Activated CD8-positive, alpha-beta memory T cell treated with anti-CD3 and anti-CD28 coated beads for 24 hours (primary cell): ENCODE data around the gene BRD1.
"Not testable (repeated sequence)": the region's sequence is repeated elsewhere in the genome, so short reads cannot be mapped to it uniquely, and the experiment has no call there.

Experiments used
- DNase-seq: peaks from one replicate; pipeline ENCODE4 v3.0.0-alpha.2; 2020

Gene BRD1

GRCh38 chr22:49852898-49853894, 25.5 kb upstream of the BRD1 start, which contains the start of gene ZBED4:
Gene ZBED4, plus strand, starts transcription at chr22:49853844. Its CDS starts 29,819 bp downstream, at chr22:49883663.
- DNase-seq: peak; percentile 99

DNA sequence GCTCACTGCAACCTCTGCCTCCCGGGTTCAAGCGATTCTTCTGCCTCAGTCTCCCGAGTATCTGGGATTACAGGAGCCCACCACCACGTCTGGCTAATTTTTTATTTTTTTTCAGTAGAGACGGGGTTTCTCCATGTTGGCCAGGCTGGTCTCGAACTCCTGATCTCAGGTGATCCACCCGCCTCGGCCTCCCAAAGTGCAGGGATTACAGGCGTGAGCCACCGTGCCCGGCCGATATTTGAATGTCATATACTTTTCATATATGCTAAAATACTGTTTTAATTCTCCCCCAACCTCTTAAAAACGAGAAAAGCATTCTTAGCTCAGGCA, 24.9 kb upstream of the BRD1 start:
- DNase-seq: not testable (repeated sequence)

GRCh38 chr22:49850959-49851802, 23.5 kb upstream of the BRD1 start:
- DNase-seq: no peak

DNA sequence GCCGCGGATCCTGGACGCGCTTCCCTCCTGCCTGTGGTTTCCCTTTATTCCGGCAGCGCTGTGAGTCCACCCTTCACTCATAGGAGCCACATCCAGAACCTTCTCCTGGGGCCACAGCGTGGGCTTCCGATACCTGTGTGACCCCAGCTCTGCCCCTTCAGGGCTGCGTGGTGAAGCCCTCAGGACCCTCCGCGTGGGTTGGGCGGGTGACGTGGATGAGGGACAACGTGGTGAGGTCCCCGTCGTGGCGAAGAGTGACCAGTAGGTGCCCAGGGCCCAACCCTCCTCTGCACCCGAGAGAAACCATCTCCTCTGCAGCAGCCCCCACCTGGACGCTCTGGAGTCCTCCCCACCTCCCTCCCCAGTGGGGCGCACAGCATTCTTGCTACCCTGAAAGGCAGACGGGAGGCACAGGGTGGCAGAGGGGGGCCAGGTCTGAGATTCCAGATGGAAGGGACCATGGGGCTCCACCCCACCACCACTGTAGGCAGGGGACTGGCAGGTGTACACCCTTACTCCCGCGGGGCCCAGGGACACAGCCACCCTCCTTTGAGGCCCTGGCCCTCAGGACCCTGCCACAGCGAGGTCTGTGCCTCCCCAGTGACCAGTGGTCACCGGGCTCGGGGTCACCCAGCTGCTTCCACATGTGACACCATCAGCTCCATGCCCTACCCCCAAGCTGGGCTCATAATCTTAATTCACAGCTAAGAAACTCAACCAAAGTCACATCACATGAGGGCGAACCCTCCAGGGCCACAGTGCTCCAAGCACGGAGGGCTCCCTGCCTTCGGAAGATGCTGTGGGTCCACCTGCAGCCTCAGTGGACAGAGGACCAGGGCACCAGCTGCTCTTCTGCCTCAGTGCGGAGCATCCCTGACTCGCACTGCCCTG, 22.6 kb upstream of the BRD1 start:
- no peak for DNase-seq

DNA sequence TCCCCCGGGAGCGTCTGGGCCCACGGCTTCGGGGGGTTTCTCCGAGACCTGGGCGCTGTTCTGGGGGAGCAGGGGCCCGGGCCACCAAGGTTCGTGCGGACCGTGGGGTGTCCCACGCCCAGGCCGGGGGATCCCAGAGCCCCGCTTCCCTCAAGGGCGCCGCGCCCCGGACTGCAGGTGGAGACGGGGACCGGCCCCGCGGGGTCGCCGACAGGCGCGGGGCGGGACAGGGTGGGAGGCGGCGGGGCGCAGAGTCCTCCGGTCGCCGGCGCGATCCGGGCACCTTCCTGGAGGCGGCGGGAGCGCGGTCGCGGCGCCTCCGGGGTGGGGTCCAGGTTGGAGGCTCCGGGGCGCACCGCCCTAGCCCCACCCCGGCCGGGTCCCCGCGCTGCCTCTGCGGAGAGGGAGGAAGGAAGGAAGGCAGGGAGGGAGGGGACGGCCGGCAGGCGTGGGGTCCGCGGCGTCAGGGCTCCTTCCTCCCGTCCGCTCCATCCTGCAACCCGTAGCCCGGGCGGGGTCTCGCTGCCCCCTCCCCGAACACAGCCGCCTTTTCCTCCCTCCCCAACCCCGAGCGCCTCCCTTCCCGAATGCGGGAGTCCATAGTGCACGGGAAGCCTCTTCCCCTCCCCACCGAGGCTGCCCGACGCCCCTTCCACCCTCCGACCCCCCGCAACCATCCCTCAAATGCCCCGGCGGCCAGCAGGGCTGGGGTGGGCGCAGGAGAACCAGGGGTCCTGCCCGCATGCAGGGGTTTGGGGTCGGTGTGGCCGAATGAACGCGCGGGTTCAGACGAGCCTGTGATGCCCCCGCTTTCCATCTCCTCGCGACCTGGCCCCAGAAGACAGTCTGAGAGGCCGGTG, 21.7 kb upstream of the BRD1 start:
- DNase-seq: no peak

- DNase-seq: no peak
Measured at GRCh38 chr22:49848690-49849160, 21.1 kb upstream of the BRD1 start.

GRCh38 chr22:49847751-49848689, 20.3 kb upstream of the BRD1 start:
- DNase-seq: no peak

GRCh38 chr22:49845666-49846459, 18.2 kb upstream of the BRD1 start:
- DNase-seq: no peak

DNA sequence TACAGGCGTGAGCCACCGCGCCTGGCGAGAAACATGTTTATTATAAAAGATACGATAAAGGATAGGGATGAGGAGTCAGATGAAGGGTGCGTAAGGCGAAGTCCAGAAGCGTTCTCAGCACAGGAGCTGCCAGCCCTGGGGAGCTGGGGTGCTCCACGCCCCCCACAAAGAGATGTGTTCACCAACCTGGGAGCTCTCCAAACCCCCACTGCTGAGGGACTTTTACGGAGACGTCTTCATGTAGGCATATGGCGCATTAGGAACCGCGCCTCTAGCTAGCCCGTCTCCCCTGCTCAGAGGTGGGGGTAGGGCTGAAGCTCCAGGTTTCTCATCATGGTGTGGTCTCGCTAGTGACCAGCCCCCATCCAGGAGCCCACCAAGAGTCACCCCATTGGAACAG, 17.6 kb upstream of the BRD1 start:
- no peak for DNase-seq

DNA sequence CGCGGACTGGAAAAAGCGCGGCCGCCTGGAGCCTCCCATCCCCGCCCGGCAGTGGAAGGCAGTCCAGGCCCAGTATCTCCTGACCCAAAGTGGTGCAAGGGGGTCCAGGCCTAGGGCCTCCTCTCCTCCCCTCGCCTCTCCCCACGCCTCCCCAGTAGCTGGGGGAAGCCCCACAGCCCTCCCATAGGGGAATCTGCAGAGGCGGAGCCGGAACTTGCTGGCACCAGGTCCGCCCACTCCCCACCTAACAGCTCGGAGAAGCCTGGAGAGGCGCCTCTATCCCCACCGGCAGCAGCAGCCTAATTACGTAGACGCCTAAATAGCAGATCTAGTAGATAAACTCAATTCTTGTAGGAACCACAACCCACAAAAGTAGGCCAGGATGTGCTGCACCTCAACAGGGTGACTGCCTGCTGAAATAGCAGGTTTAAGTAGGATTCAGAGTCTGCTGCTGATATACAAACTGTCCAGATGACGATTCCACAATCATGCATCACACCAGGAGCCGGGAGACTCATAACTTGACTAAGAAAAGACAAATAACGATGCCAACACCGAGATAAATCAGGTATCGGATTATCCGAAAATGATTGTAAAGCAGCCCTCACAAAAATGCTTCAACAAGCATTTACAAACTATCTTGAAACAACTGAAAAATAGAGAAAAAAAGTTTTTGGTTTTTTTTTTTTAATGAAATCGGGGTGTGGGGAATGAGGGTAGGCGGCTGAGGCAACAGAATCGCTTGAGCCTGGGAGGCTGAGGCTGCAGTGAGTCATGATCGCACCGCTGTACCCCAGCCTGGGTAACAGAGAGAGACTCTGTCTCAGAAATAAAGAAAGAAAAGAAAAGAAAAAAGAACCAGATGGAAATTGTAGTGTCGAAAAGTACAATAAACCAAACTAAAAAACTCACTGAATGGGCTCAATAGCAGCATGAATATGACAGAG, 11.4 kb upstream of the BRD1 start:
- DNase-seq: peak; percentile 88

GRCh38 chr22:49833340-49834007, 5.8 kb upstream of the BRD1 start:
- DNase-seq: no peak

DNA sequence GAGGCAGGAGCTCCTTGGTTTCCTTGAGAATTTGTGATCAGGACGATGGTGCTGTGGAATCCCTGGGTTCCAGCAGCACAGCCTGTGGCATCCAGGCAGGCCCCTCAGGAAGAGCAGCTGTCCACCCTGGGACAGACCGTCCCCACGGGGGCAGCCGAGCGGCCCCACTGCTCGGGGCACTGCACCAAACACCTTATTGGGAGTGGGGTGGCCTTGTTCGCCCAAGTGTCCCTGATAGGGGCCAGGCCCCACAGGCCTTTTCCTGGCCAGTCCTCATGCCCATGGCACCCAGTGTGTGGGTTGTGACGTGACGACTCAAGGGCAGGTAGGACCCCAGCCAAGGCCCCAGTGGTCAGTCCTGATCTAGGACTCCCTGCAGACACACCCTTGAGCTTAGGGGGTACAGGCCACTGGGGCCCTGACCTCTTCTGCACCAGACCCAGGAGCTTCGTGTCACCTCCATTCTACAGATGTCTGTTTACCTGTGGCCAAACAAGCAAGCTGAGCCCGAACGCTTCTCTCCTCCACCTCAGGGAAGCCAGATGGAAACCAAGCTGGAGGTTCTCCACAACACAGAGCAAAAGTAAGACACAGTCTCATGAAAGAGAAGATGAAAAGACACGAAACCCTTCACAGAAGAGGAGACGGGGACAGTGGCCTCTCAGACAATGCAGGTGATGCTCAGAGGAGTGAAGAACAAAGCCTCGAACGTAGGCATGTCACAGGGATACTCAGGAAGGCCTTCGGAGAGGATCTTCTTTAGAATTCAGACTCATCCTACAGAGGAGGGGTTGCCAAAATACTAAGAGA, 1.6 kb upstream of the BRD1 start:
- DNase-seq: no peak

- no peak for DNase-seq
Measured at GRCh38 chr22:49828599-49828965, 909 bp upstream of the BRD1 start.

DNA sequence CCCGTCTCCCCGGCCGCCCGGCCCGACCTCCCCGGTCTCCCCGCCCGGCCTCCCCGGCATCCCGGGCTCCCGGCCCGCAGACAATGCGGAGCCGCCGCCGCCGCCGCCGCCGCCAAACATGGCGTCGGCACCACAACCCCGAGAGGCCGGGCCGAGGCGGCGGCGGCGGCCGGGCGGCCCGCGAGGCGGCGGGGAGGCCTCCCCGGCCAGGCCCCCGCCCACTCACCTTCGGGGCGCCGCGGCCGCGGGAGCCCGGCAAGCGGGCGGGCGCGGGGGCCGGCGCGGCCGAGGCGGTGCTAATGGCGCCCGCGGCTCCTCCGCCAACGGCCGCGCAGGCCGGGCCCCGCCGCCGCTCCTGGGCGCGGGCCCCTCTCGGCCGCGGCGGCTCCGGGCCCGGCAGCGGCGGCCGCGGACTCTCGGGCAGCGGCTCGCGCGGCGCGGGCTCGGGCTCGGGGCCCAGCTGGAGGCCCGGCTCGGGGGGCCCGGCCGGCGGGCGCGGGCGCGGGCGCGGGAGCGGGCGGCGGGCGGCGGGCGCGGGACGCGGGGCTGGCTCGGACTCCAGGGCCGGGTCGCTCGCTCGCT, 311 bp downstream of the BRD1 start:
- DNase-seq: no peak

GRCh38 chr22:49826603-49827270, 936 bp downstream of the BRD1 start:
- DNase-seq: peak; percentile 74
